Ascending aorta (tissue), 2 donors: ENCODE results near the gene BSCL2. TPM values are rescaled to one million over a fixed set of nuclear protein-coding genes. Genes with fewer than 3 reads are reported as not detected.

Experiments used
- DNase-seq, 2 donors: peaks; one replicate each; pipeline ENCODE4 v3.0.0-alpha.2; 2019; ENCODE audit warnings: low spot score in 2 of 2
- H3K27ac ChIP-seq, 2 donors: fragments of 200-600 bp; sonication (generic); one replicate each; pipeline ENCODE4 v1.5.1; 2016 to 2017; ENCODE audit warnings: mild to moderate bottlenecking in 1 of 2
- H3K27me3 ChIP-seq: fragments of 200-600 bp; sonication (generic); one replicate; pipeline ENCODE4 v1.5.1; 2017
- H3K36me3 ChIP-seq, 2 donors: fragments of 200-600 bp; sonication (generic); one replicate each; pipeline ENCODE4 v1.5.1; 2016
- H3K4me1 ChIP-seq, 2 donors: fragments of 200-600 bp; sonication (generic); one replicate each; pipeline ENCODE4 v1.5.1; 2016 to 2017; ENCODE audit warnings: mild to moderate bottlenecking in 1 of 2
- H3K4me3 ChIP-seq, 2 donors: fragments of 200-600 bp; sonication (generic); one replicate each; pipeline ENCODE4 v1.5.1; 2016 to 2017; ENCODE audit warnings: mild to moderate bottlenecking in 1 of 2
- H3K9me3 ChIP-seq, 2 donors: fragments of 200-600 bp; sonication (generic); one replicate each; pipeline ENCODE4 v1.5.1; 2016
- CTCF ChIP-seq, 3 experiments: fragments of 200-600 bp in 2 of 3; fragments of 450-650 bp in 1 of 3; sonication (generic) in 2 of 3; IDR thresholded peaks; one replicate each; pipeline ENCODE4 v1.5.1; 2016 to 2019; ENCODE audit warnings: antibody characterized with exemption in 3 of 3, mild to moderate bottlenecking in 1 of 3, moderate library complexity in 1 of 3
- intact Hi-C: fragments of 100-400 bp; cut with DNase I; formaldehyde crosslinking; loops from one replicate; pipeline ENCODE4 v1.15.1; 2023
- total RNA-seq: library from RNA; depleted of rRNA; stranded (reverse); fragments of >200 nt; gene quantifications from one replicate; pipeline ENCODE4 v1.1.0, GENCODE V29; 2016

BSCL2 gene
- total RNA-seq, 1 donor from 2014 or later = 55.9 TPM

DNA sequence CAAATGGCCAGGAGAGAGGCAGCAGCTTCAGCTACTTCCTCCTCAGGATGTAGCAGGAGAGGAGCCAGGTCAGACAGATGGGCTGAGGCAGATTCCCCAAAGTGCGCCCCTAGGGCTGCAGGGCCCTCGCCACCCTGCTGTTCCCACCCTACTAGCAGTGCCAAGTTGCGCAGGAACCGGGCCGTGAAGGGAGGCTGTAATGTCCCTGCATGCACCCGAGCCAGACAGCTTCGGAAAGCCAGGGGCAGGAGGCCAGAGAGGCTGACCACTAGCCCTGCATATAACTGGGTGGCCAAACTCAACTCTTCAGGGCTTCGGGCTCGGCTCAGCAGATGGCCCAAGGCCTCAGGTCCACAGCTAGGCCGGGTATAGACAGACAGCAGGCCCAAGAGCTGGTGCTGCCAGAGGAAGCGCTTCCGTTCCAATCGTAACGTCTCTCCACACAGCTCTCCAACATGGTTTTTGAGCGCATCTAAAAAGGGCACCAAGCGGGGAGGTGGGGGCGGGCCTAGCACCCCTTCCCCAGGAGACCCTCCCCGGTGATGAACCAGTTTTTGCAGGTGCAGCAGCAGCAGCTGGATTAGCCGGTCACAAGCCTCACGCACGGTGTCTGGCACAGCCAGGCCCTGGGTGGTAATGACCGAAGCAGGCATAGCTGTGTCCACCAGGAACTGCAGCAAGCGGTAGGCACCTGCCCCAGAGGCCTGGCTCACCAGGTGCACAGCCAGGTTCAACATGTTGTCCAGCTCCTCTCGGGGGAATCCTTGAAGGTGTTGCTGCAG lies 58.8 kb downstream of the BSCL2 start:
- no peak for TF ChIP-seq CTCF (IDR thresholded peaks at IDR 0.05)
- Histone ChIP-seq H3K4me3 (no peak overlapping the region), H3K36me3 (peaks cover 20 to 26% of the 10 kb centered on the region in 2 donors), H3K9me3 (no peaks in the 10 kb centered on the region), H3K27me3 (no peaks in the 10 kb centered on the region), H3K27ac (no peak overlapping the region), H3K4me1 (peaks cover 4 to 29% of the 10 kb centered on the region in 2 donors)
- DNase-seq = no peak
- intact Hi-C loops = loop anchor here (5.0 kb wide), 1 partner anchor 46 kb away; the partner anchor contains the start of gene MTA2

DNA sequence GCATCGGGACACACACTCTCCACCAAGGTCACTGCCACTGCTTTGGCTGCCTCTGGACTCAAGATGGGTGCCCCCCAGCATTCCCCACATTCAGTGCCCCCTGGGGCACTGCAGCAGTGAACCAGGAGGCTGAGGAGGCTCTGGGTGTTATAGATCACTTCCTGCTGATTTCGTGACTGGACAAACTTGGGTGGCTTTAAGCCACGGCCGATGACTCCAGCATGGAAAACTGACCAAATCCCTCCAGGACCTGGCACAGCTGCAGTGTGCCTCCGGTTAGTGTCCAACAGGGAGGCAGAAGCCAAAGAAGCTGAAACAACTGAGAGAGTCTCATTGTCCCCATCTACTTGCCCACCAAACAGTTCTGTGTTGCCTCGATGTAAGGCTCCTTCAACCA lies 59.6 kb downstream of the BSCL2 start:
- Histone ChIP-seq H3K36me3 (peaks cover 26 to 31% of the 10 kb centered on the region in 2 donors), H3K27ac (no peak overlapping the region), H3K4me1 (peaks cover 4 to 26% of the 10 kb centered on the region in 2 donors), H3K27me3 (no peaks in the 10 kb centered on the region), H3K4me3 (no peak overlapping the region), H3K9me3 (no peaks in the 10 kb centered on the region)
- TF ChIP-seq CTCF (IDR thresholded peaks at IDR 0.05) = no peak
- DNase-seq = no peak
- intact Hi-C loops = loop anchor here (2.0 to 5.0 kb wide), 2 partner anchors 45 to 57 kb away; partner anchors contain the start of genes MTA2 and TUT1

GRCh38 chr11:62646825-62647608 lies 60.2 kb downstream of the BSCL2 start:
- peaks cover 4 to 20% of the 10 kb centered on the region in 2 donors for H3K4me1 ChIP-seq
- no peak for TF ChIP-seq CTCF (IDR thresholded peaks at IDR 0.05)

DNA sequence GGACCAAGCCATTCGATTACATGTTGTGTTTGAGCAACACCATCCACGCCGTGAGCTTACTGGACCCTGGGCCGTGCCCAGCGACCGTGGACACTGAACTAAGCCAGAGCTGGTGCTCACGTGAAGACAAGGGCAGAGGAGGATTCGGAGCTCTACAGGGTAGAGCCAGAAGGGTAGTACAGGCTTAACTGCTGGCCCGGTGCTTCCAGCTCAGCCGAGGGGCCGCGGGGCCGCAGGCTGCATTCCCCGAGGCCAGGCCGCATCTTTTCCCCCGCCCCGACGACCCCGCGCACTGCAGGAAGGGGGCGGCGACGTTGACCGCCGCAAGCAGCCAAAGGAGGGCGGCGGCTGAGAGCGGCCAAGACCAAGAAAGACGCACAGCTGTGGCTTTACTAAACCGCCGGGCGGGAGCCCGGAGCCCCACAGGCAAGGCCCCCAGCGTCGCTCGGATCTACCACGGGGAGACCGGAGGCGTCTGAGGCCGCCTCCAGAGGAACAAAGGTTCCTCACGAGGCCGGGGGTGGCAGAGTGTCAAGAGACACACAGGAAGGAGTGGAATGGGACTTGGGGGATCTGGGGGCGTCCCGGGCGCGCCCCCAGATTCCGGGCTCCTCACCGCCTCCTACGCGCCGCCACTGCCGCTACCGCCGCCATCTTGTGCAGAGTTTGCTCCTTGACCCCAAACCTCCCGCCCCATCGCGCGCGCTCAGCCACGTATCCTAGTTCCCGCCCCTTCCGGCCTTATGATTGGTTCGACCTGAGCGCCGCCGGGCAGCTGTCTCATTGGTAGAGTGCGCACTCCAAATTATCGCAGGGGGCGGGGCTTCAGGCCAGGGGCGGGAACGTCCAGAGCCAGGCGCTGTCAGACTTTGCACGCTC lies 61.0 kb downstream of the BSCL2 start, which contains the start of gene GANAB:
TSS of gene GANAB (minus strand) at position 668 of the 879 bp plus-strand sequence. CDS start at position 654, 14 bp downstream.
- Histone ChIP-seq H3K4me1 (peaks cover 4 to 14% of the 10 kb centered on the region in 2 donors), H3K9me3 (no peaks in the 10 kb centered on the region), H3K27ac (peak within 1 kb of the TSS; percentile 89 to 92), H3K27me3 (no peaks in the 10 kb centered on the region), H3K36me3 (peaks cover 26 to 33% of the 10 kb centered on the region in 2 donors), H3K4me3 (peak within 1 kb of the TSS; percentile 66 to 92)
- no peak for TF ChIP-seq CTCF (IDR thresholded peaks at IDR 0.05)
- peak; percentile 97 to 100 for DNase-seq
- intact Hi-C loops = loop anchor here (1.0 to 5.0 kb wide), 4 partner anchors 24 to 81 kb away; partner anchors contain the start of genes HNRNPUL2, MTA2 and TUT1

More at GRCh38 chr11:62646825-62647608, 60.2 kb downstream of the BSCL2 start:
- Histone ChIP-seq H3K9me3 (no peaks in the 10 kb centered on the region), H3K27me3 (no peaks in the 10 kb centered on the region), H3K27ac (peak overlapping the region in 1 of 2 donors; percentile 32), H3K4me3 (peak overlapping the region in 1 of 2 donors; percentile 34), H3K36me3 (peaks cover 26 to 33% of the 10 kb centered on the region in 2 donors)
- intact Hi-C loops = loop anchor here (1.0 to 5.0 kb wide), 4 partner anchors 25 to 80 kb away; partner anchors contain the start of genes HNRNPUL2, MTA2 and TUT1
- DNase-seq = no peak

- Histone ChIP-seq H3K36me3 (peaks cover 26 to 33% of the 10 kb centered on the region in 2 donors), H3K4me1 (peaks cover 4 to 14% of the 10 kb centered on the region in 2 donors), H3K27me3 (no peaks in the 10 kb centered on the region), H3K27ac (peak overlapping the region; percentile 89 to 92), H3K4me3 (peak overlapping the region; percentile 66 to 92), H3K9me3 (no peaks in the 10 kb centered on the region)
- no peak for DNase-seq
- no peak for TF ChIP-seq CTCF (IDR thresholded peaks at IDR 0.05)
- intact Hi-C loops = loop anchor here (5.0 kb wide), 1 partner anchor 43 kb away; the partner anchor contains the start of gene MTA2
These were observed 61.6 kb downstream of the BSCL2 start for GRCh38 chr11:62645671-62645945.
